ENCODE measurements around the gene GDF10.

DNA sequence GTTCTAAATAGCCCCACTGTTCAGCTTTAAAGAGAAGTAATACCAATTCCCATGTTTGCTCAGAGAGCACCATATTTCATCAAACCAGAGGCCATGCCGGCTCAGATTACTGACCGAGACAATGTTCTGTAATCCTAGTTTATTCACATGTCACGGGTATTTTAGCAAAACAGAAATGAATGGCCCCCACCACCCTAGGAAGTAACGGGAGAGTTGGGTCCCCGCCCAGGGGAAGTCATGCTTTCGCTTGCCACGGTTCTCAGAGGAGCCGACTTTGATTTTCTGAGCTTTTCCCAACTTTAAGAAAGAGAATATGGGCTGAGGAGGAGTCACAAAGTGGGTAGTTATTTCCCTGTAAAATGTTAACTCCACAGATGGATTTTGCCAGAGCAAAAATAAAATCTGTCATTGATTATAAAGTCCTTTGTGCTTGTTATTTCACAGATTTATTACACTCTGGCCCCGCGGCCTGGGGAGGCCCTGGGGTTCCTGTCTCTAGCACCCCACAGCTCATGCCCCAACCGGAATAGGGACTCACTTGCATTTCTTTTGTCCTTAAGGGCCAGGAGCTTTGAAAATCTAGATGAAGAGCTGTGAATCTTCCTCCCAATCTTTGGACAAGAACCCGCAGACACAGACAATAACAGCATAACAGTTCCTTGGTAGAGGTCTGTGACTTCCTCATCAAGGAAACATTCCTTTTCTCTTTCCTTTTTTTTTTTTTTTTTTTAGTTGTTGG is 3.7 kb upstream of the GDF10 start:
- no peak for TF ChIP-seq JUND (IDR thresholded peaks at IDR 0.05)
- TF ChIP-seq RFX5 (IDR thresholded peaks at IDR 0.05; ENCODE audit: low read length) = no peak
- TF ChIP-seq TAF1 (IDR thresholded peaks at IDR 0.05; ENCODE audit: borderline replicate concordance, low read depth, low read length) = no peak
- no peak for TF ChIP-seq SIN3A (IDR thresholded peaks at IDR 0.05; ENCODE audit: borderline replicate concordance, low read depth, low read length)
- TF ChIP-seq EZH2phosphoT487 (IDR thresholded peaks at IDR 0.05; ENCODE audit: borderline replicate concordance, low read depth) = no peak
